GM11168 (cell line): ENCODE measurements around the gene IL17RD.

Experiments
- in situ Hi-C: fragments of 300-500 bp; cut with MboI; formaldehyde crosslinking; loops from one replicate; pipeline ENCODE4 v1.12.0; 2022; ENCODE audit warnings: low sequenced_read_pairs; ENCODE audit not compliant: unreplicated experiment

IL17RD gene

DNA sequence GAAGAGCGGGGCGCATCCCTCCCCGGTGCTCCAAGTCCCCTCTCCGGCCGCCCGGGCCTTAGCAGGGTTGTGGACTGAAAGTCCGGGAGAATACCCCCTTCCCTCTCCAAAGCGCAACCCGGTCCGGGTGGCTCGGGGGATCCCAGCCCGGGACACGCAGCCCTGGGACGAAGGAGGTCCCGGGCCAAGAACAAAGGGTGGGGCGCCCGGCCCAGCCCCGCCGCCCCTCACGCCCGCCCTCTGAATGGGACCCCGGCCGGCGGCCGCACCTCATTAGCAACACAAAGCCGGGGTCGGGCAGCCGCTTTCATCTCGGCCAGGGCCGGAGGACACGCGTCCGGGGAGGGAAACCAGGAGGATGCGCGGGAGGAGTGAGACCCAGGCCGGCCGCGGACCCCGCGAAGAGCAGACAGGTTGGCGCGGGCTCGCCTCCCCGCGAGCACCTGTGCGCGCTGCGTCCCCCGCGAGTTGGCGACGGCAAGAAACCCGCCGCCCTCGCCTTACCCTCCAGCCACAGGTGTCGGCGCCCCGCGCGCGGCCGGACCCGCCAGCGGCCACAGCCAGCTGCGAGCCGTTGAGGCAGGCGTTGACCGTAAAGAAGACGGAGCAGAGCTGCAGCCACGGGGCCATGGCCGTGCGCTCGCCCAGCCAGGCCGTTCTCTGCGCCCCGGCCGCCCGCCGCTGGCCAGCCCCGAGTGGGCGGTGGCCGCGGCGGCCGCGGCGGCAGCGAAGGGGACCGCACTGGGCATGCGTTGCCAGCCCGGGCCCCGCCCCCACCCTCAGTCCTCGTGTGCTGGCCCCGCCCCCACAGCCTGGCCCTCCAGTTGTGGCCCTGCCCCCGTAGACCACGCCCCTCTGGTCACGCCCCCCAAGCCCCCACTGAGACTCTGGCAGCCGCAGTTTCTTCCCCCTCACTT, at the start of gene IL17RD:
TSS of gene IL17RD (minus strand) at position 697 of the 917 bp plus-strand sequence. CDS start at position 630, 67 bp downstream.
- in situ Hi-C loops: no loop called here

DNA sequence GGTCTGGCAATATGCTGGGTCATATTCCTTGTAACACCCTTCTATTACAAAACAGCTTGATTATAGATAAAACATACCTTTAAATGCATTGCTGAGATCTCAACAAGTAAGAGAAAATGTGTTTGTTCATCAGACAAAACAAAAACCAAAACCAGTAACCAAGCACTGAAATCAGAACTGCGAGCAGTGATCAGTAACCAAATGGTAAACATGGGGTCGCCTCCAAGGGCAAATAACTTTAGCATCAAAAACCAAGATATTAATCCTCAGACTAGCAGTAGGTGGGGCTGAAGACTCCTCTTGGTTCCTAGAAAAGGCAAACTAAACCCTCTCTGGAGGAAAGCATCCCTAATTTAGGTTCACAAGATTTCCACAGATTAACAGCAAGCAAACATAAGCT, 41.3 kb upstream of the IL17RD start:
- in situ Hi-C loops: no loop called here

DNA sequence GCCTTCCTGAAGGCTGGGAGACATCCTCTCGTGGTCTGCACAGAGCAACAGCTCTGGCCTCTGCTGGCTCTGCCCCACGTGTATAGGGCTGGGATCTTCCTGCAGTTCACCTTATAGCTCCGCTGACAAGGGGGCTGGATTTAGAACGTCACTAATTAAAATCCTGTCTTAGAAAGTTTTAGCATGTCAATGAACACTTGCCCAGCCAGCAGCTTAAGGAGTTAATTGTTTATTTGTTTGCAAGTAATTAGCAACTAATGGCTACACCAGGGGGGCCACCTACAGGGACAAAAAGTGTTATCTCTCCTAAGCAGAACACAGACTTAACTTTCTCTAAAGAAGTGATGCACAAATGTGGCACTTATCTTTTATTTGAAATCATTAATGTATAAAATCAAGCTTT, 34.7 kb upstream of the IL17RD start, which contains the start of gene HESX1:
TSS of gene HESX1 (minus strand) at position 84 of the 403 bp plus-strand sequence. CDS start at position 24, 60 bp downstream.
- in situ Hi-C loops: no loop called here

DNA sequence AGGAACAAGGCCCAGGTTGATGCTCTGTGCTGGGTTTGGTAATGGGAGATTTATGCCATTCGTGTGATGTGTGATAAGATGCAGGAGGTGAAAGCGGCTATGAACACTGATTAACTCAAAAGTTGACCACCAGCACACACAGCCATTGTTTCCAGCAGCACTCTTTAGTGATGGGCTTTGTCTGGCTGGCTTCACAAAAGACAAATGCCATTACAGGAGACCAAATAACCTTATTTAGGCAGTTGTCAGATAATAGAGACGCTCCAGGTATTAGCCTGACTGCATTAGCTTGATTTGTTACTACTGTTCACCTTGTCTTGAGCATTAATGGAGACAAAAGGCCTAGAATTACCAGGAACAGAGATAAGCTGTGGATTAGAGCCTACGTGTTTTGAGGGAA, 29.5 kb upstream of the IL17RD start:
- in situ Hi-C loops: no loop called here

DNA sequence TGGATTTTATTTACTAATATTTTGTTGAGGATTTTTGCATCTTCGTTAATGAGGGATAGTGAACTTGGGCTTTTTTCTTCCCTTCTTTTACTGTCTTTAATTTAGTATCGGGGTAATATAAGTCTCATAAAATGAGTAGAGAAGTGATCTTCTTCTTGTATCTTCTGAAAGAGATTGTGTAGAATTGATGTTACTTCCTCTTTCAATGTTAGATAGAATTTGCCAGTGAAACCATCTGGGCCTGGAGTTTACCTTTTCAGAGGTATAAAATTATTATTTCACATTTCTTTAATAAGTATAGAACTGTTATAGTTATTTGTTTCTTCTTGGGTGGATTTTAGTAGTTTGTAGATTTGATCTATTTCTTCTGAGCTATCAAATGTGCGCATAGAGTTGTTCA, 26.9 kb upstream of the IL17RD start:
- in situ Hi-C loops: no loop called here

DNA sequence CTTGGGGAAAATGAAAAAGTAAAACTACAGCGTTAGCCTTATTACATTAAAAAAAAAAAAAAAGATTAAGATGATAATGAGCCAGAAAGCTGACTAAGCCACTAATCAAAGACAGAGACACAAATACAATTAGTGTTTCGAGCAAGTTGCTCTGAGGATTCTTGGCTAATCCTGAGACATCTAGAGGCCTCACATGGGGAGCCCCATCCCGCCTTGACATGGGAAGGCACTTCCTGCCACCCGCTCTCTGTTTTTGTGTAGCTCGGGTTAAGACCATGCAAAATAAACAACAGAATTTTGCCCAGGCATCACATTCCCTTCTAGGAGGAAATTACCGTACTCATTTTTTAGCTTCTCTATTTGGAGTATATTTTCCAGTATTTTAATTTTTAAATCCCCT, 19.4 kb upstream of the IL17RD start:
- in situ Hi-C loops: no loop called here

DNA sequence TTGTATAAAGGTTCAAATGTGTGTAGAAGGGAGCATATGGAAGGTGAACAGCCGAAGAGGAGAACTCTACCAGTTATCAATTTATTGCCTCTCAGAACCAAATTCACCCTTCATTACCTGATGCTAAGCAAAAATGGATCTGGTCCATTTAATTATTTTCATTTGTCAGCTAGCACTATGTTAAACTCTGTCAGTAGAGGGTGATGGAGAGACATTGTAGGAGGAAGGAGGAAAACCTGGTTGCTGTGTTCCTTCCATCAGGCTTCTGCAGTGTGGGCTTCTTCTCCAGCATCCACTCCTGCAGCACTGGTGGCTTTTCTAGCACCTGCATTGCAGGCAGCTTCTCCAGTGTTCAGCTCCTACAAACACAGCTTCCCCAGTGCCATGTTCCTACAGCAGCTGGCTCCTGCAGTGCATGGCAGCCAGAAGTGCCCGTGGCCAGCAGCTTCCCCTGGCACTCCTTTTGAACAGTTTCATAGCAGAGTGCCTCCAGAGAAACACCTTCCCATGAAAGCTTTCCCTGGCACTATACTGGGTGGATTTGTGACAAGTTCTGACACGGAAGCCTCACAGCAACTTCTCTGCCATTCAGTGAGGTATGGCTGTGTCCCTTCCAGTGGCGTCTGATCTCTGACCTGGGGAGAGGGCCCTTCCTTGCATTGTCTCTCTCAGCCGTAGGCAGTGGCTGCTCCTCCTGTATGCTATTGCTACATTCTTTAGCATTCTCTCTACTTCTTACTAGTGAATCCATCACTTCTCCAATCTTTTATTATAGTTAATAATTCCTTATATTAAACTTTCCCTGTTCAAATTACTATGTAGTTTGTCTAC, 14.6 kb upstream of the IL17RD start:
- in situ Hi-C loops: no loop called here

DNA sequence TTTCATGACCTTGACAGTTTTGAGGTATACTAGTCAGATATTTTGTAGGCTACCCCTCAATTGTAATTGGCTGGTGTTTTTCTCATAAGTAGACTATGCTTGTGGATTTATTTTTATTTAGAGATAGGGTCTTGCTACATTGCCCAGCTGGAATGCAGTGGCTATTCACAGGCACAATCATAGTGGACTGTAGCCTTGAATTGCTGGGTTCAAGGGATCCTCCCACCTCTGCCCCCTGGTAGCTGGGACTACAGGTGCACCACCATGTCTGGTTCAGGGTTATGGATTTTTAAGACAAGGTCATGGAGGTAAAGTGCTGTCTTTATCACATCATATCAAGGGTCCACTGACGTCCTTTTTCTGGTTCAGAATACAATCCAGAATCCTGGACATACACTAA, 10.9 kb upstream of the IL17RD start:
- in situ Hi-C loops: no loop called here

DNA sequence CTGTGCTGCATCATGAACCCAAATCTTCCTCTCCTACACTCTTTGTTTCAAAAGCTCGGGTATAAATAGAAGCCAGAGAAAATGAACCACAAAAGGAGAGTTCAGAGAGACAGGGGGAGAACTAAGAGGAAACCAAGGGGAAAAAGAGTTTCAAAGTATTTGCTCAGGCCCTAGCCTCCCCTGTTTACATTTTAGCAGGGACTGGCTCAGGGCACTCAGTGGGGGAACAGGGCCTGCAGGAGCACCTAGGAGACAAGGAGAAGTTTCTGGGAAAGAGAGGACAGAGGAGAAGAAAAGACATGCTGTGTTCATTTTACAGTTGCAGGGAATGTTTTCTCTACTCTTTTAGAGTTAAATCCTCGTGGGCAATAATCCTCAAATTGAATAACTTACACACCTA, 8.5 kb upstream of the IL17RD start:
- in situ Hi-C loops: no loop called here

DNA sequence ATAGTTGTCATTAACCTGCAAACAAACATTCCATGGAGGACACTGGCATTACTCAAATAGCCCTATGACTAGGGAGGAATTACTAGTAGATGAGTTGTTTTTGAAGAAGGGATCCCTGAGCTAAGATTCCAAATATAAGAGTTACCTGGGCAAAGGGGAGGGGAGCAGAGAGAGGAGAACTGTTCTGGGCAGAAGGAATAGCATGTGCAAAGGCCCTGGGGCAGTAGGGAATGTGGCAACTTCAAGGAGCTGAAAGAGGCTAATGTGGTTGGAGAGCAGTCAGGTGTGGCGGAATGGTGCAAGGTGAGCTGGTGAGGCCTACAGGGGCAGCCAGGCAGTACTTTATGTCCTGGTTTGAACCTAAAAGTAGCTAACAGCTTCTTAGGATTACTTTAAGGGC, 5.8 kb upstream of the IL17RD start:
- in situ Hi-C loops: no loop called here

DNA sequence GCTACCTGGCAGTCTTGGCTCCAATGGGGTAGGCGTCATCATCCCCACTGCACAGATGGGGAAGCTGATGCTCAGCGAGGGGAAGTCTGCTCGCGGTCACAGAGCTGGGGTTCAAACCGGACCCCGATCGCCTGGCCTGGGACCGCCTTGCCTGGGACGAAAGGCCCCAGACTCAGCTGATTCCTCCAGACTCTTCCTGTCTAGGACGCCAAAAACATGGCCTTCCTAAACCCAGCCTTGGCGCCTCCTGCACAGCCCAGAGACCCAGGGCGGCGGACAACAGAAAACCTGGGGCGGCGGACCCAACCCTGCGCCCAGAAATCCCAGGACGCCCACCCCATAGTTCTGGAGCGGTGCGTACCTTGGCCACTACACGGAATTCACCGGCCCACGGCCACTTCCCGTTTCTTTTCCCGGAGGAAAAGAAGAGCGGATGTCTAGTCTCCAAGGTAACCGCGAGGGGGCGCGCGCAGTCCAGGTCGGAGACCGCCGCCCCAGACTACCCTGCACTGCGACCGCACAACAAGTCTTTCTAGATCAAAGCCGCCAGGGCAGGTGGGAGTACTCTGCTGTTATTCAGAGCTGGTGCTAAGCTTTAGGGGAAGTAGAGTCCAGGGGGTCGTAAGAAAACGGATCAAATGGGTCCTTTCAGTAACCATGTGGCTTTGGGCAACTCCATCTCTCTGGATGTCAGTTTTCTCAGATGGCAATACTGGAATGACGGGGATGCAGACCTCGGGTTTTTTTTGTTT, 4.9 kb upstream of the IL17RD start:
- in situ Hi-C loops: no loop called here

DNA sequence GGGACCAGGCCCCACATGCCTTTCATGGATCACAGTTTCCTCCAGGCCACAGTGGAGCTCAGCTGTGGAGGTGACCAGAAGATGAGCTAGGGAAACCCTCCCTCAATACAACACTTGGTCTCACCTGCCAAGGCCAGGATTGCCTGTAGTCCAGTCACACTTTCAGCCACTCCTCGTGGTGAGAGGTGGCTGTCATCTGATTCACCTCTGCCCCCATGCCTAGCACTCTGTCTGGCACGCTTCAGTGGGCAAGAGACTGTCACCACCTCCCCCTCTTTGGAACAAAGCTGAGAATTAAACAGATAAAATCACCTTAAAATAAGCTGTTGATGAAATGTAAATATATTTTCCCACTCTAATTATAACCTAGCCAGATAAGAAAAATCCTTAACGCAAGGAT, 4.0 kb upstream of the IL17RD start:
- in situ Hi-C loops: no loop called here

DNA sequence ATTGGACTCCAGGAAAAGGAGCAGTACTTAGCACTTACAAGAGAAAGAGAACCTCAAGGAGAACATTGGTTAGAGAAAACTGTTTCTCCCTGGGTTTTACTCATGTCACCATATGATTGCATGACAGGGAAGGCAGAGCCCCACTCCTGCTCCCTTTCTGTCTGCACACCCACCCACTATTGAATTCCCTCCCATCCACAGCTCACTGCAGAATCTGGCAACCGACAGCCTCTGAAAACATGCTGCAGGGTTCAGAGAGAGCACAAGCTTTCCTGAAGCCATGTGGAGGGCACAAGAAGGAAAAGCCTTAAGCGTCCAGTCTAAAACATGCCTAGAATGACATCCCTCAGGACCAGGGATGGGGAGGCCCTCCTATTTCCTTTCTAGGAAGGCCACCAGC, 3.0 kb upstream of the IL17RD start:
- in situ Hi-C loops: no loop called here

DNA sequence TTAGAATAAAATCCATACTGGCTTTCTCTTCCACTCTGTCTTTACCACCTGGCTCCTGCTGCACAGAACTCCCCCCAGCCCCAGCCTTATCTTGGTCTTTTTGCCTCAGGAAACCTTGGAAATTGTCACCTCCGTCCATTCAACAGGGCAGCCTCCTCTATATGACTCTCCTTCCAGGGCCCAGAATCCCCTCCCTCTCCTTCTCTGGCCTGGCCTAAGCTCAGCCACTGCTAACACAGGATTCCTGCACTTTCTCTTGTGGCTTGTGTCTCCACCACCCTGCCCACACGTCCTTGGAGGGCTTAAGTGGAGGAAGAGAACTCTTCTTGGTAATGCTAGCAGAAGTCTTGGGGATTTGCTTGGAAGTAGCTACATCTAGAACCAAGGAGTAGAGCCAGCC, 1.5 kb upstream of the IL17RD start:
- in situ Hi-C loops: no loop called here

DNA sequence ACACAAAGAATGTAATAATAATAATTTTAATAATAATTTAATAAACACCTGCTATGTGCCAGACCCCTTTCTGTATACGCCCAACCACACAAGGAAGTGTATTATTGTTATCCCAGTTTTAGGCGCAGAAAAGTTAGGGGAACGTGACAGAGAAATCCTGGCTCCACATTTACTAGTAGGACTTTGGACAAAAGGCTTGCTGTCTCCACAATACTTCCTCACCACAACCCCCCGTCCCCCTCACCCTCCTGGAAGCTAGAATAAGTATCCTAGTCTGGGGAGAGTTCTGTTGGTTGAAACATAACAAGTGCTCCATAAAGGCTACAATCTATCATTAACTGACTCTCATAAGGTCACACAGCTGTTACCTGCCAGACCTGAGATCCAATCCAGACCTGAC, 488 bp upstream of the IL17RD start:
- in situ Hi-C loops: no loop called here

DNA sequence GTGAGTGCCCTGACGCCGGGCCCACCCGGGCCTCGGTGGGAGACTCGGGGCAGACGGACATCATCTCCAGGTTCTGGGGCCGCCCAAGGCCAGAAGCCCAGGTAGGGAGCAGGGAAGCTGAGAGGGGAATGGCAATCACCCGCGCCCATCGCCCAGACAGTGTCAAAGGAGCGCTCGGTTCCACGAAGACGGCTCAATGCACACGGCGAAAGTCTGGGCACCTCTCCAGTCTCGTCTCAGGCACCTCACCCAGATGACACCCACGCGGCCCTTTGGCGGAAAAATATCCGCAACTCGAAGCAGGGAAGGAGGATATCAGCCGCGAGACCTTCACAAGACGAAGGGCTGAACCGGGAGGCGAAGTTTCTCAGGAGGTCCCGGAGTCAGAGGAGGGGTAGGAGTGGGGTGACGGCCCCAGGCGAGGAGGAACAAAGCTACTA, 916 bp downstream of the IL17RD start:
- in situ Hi-C loops: no loop called here

DNA sequence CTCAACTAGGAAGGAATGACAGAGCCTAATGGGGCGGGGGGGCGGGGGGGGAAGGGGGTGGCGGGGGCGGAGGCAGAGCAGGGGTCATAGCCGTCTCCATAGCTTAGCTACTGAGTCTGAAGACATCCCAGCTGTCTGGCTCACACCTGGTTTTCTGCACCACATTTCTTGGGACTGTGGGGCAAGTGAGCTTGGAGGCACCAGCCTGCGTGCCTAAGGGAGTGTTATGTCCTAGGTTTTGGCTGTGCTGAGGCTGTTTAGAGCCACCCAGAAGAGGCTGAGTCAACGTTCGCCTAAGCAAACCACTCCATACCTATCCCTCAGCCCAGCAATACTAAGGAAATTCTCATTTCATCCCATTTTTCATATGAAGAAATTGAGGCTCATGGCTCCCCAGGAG, 1.4 kb downstream of the IL17RD start:
- in situ Hi-C loops: no loop called here

DNA sequence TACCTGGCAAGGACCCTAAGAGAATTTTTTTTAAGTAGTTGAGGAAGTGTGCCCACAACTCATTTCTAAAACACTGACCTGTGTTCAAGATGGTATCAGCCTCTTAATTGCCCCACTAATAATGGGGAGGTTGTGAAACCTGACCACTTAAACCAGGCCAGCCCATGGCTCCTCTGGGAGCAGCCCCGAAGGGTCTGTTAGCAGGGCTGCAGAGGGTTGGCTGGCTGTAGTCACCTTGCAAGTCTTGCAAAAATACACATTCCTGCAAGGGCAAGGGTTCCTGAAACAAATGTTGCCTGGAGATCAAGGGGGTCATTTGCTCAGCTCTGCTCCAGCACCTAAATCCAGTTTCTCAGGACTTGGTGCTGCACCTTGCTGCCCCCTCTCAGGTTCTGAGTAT, 3.2 kb downstream of the IL17RD start:
- in situ Hi-C loops: no loop called here

DNA sequence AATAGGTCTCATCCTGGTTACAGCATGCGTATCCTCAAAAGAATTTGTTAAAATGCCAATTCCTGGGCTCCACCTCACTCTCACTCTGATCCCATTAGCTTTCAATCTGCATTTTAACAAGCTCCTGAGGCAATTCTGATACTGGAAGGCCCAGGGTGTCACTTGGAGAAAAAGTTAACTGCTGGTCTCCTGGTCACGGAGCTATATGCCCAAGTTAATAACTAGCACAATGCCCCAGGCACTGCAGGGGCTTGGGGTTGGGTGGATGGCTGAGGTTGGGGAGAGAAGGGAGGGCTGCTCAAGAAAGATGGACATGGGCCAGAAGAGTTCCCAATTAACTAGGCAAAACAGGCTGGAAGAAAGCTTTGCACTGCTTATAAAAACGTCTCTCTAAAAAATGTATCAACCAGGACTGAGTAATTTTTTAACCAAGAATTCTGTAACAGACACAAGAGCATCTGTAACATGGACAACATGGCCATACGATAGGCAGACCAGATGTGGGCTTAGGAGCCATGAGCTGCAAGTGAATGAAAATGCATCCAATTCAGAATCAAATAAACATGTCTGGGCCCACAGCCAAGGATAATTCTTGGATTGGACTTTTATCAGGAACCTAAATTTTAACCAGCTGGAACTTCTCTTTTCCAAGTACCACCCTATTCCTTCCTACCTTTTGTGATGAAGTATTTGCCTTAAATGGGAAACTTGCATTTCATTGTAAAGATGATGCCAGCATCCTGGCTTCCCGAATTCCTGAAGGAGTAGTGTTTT, 4.2 kb downstream of the IL17RD start:
- in situ Hi-C loops: no loop called here
